Stimulated activated CD8-positive, alpha-beta memory T cell treated with anti-CD3 and anti-CD28 coated beads, Interleukin-15, amount 100 ng/mL, for 4 hours (primary cell): ENCODE results near the gene ATP2C2.
"Not testable (repeated sequence)": the region's sequence is repeated elsewhere in the genome, so short reads cannot be mapped to it uniquely, and the experiment has no call there.

ENCODE experiments used
- DNase-seq, 2 donors: peaks; one replicate each; pipeline ENCODE4 v3.0.0-alpha.2; 2020; ENCODE audit warnings: low read depth in 2 of 2

The ATP2C2 gene

GRCh38 chr16:84368308-84368996, at the start of gene ATP2C2:
Gene ATP2C2 (plus strand): TSS chr16:84368538. CDS start chr16:84368616, 78 bp downstream.
- DNase-seq = no peak

GRCh38 chr16:84319146-84319760, 49.1 kb upstream of the ATP2C2 start:
- no peak for DNase-seq

- no peak for DNase-seq
Observed at GRCh38 chr16:84320511-84320910, 47.8 kb upstream of the ATP2C2 start.

GRCh38 chr16:84321932-84322331, 46.4 kb upstream of the ATP2C2 start:
- DNase-seq = no peak

GRCh38 chr16:84322749-84323148, 45.6 kb upstream of the ATP2C2 start:
- no peak for DNase-seq

- DNase-seq = no peak
Observed at GRCh38 chr16:84323606-84324005, 44.7 kb upstream of the ATP2C2 start.

- DNase-seq = no peak
Observed at GRCh38 chr16:84324434-84325262, 43.7 kb upstream of the ATP2C2 start.

- no peak for DNase-seq
Observed at GRCh38 chr16:84326545-84326944, 41.8 kb upstream of the ATP2C2 start.

- no peak for DNase-seq
Observed at GRCh38 chr16:84327926-84328505, 40.3 kb upstream of the ATP2C2 start.

GRCh38 chr16:84329016-84329415, 39.3 kb upstream of the ATP2C2 start:
- no peak for DNase-seq

- DNase-seq = no peak
Observed at GRCh38 chr16:84329843-84330684, 38.3 kb upstream of the ATP2C2 start.

- no peak for DNase-seq
Observed at GRCh38 chr16:84330685-84331050, 37.7 kb upstream of the ATP2C2 start.

- no peak for DNase-seq
Observed at GRCh38 chr16:84331998-84332780, 36.1 kb upstream of the ATP2C2 start.

- DNase-seq = no peak
Observed at GRCh38 chr16:84332975-84333684, 35.2 kb upstream of the ATP2C2 start.

- DNase-seq = no peak
Observed at GRCh38 chr16:84334058-84334457, 34.3 kb upstream of the ATP2C2 start.

GRCh38 chr16:84334482-84334881, 33.9 kb upstream of the ATP2C2 start:
- DNase-seq = no peak

- not testable (repeated sequence) for DNase-seq
Observed at GRCh38 chr16:84337236-84337635, 31.1 kb upstream of the ATP2C2 start.

- no peak for DNase-seq
Observed at GRCh38 chr16:84339311-84339710, 29.0 kb upstream of the ATP2C2 start.

GRCh38 chr16:84339766-84340165, 28.6 kb upstream of the ATP2C2 start:
- DNase-seq = no peak
